Endothelial cell of umbilical vein (primary cell): ENCODE data around the gene PNLDC1. TPM values are rescaled to one million over a fixed set of nuclear protein-coding genes. Genes with fewer than 3 reads are reported as not detected.

Experiments
- BruUV-seq: library from RNA; stranded (reverse); fragments of 400-500 nt; replicated peaks from 2 replicates; lab custom pipeline; 2021; lab: Mats Ljungman, UMichigan
- CTCF ChIA-PET: fragments of 300-600, 350-600 bp; sonication (Branson Sonifier 250); formaldehyde crosslinking; loops from one replicate; lab custom pipeline; 2021; ENCODE audit warnings: antibody characterized with exemption, inconsistent platforms; lab: Charles Lee
- POLR2A ChIA-PET: fragments of 300-600, 350-600 bp; sonication (Branson Sonifier 250); formaldehyde crosslinking; loops from one replicate; lab custom pipeline; 2021; ENCODE audit warnings: antibody characterized with exemption, inconsistent platforms; lab: Charles Lee
- DNase-seq: peaks from one replicate; pipeline ENCODE4 v3.0.0-alpha.2; 2011; ENCODE audit warnings: low read depth, low spot score
- FAIRE-seq: peaks from 2 replicates; lab custom pipeline; 2011; peaks lifted over from hg19 to GRCh38; lab: Jason Lieb, UNC
- H2AFZ ChIP-seq: 2 replicates; pipeline ENCODE4 v1.6.0; 2012; ENCODE audit warnings: low read depth, low read length, control low read depth, inconsistent platforms
- H3K27ac ChIP-seq: 2 replicates; pipeline ENCODE4 v1.5.1; 2011; ENCODE audit warnings: low read depth, mild to moderate bottlenecking, control low read depth, low read length, moderate library complexity; ENCODE audit not compliant: insufficient read depth
- H3K27me3 ChIP-seq, 2 experiments: 2 replicates each; pipeline versions ENCODE4 v1.6.0 to v1.6.1; 2011; ENCODE audit warnings: low read length in 2 of 2, mixed read lengths in 1 of 2; ENCODE audit not compliant: control insufficient read depth in 2 of 2, insufficient read depth in 2 of 2
- H3K36me3 ChIP-seq, 2 experiments: 2 replicates in 1 of 2; 3 replicates in 1 of 2; pipeline ENCODE4 v1.5.1; 2011; ENCODE audit warnings: low read length in 2 of 2, mild to moderate bottlenecking in 1 of 2, moderate library complexity in 1 of 2; ENCODE audit not compliant: control insufficient read depth in 2 of 2, insufficient read depth in 2 of 2; ENCODE audit errors: extremely low read depth in 1 of 2
- H3K4me1 ChIP-seq: 3 replicates; pipeline ENCODE4 v1.5.1; 2011; ENCODE audit warnings: mild to moderate bottlenecking, low read length; ENCODE audit not compliant: control insufficient read depth, insufficient read depth; ENCODE audit errors: extremely low read depth
- H3K4me2 ChIP-seq: 2 replicates; pipeline ENCODE4 v1.6.1; 2011; ENCODE audit warnings: low read length, control low read depth, mixed read lengths; ENCODE audit not compliant: insufficient read depth
- H3K4me3 ChIP-seq, 3 experiments: fragments of 200-600 bp in 1 of 3; sonication (generic), shearing (Covaris generic) in 1 of 3; replicated peaks in 1 of 3; 2 replicates each; pipeline ENCODE4 v1.5.1; 2011 to 2016; ENCODE audit warnings: control low read depth in 3 of 3, low read length in 3 of 3, mild to moderate bottlenecking in 2 of 3, inconsistent platforms in 1 of 3, low read depth in 1 of 3, moderate library complexity in 1 of 3; ENCODE audit not compliant: insufficient read depth in 1 of 3
- H3K79me2 ChIP-seq: 2 replicates; pipeline ENCODE4 v1.6.0; 2012; ENCODE audit warnings: low read length, inconsistent platforms; ENCODE audit not compliant: control insufficient read depth, insufficient read depth
- H3K9ac ChIP-seq: replicated peaks from 2 replicates; pipeline ENCODE3; 2011; ENCODE audit warnings: low read length, control low read depth; ENCODE audit not compliant: insufficient read depth; ENCODE audit errors: extremely low read depth
- H3K9me1 ChIP-seq: replicated peaks from 3 replicates; pipeline ENCODE4 v1.6.0; 2011; ENCODE audit warnings: mild to moderate bottlenecking, low read length; ENCODE audit not compliant: control insufficient read depth, insufficient read depth; ENCODE audit errors: extremely low read depth
- H3K9me3 ChIP-seq: replicated peaks from 2 replicates; pipeline ENCODE4 v1.5.1; 2012; ENCODE audit warnings: low read length, inconsistent platforms; ENCODE audit not compliant: control insufficient read depth, insufficient read depth
- H4K20me1 ChIP-seq: replicated peaks from 2 replicates; pipeline ENCODE3; 2011; ENCODE audit warnings: mild to moderate bottlenecking, low read length; ENCODE audit not compliant: control insufficient read depth, insufficient read depth; ENCODE audit errors: extremely low read depth
- CTCF ChIP-seq, 2 donors: IDR thresholded peaks; 1 replicate in 1 of 2; 2 replicates in 1 of 2; pipeline ENCODE4 v1.5.1; 2011; ENCODE audit warnings: low read length in 2 of 2, mild to moderate bottlenecking in 2 of 2, moderate library complexity in 2 of 2, control low read depth in 1 of 2, inconsistent platforms in 1 of 2, low read depth in 1 of 2; ENCODE audit not compliant: insufficient read depth in 1 of 2; ENCODE audit errors: extremely low read depth in 1 of 2
- EZH2 ChIP-seq: IDR thresholded peaks from 2 replicates; pipeline ENCODE4 v1.6.1; 2012; ENCODE audit warnings: borderline replicate concordance, low read depth, mild to moderate bottlenecking, moderate library complexity, low read length, inconsistent platforms; ENCODE audit not compliant: severe bottlenecking
- FOS ChIP-seq: IDR thresholded peaks from 2 replicates; pipeline ENCODE4 v1.6.1; 2011; ENCODE audit warnings: mild to moderate bottlenecking, low read length, moderate library complexity, borderline replicate concordance; ENCODE audit not compliant: insufficient read depth
- GATA2 ChIP-seq: IDR thresholded peaks from 2 replicates; pipeline ENCODE4 v1.7.0; 2011; ENCODE audit warnings: low read depth, mild to moderate bottlenecking, moderate library complexity, mixed read lengths, low read length; ENCODE audit not compliant: insufficient read length, insufficient read depth
- JUN ChIP-seq: IDR thresholded peaks from 2 replicates; pipeline ENCODE4 v1.6.1; 2011; ENCODE audit warnings: borderline replicate concordance, low read depth; ENCODE audit not compliant: insufficient read length, insufficient read depth
- MAX ChIP-seq: IDR thresholded peaks from 2 replicates; pipeline ENCODE4 v1.6.1; 2011; ENCODE audit not compliant: insufficient read depth, insufficient read length
- MYC ChIP-seq: IDR thresholded peaks from one replicate; pipeline ENCODE4 v1.6.1; 2011; ENCODE audit warnings: mild to moderate bottlenecking, low read depth, low read length
- POLR2A ChIP-seq: IDR thresholded peaks from 2 replicates; pipeline ENCODE4 v1.6.1; 2012; ENCODE audit warnings: low read depth, mild to moderate bottlenecking, control low read depth, low read length
- POLR2AphosphoS5 ChIP-seq: IDR thresholded peaks from 2 replicates; pipeline ENCODE4 v1.6.1; 2012; ENCODE audit warnings: low read depth, mild to moderate bottlenecking, control low read depth, low read length, moderate library complexity; ENCODE audit not compliant: insufficient read depth
- dilution Hi-C: fragments of 300-500 bp; cut with MboI; formaldehyde crosslinking; loops from one replicate; pipeline ENCODE4 v1.15.0; 2019; ENCODE audit warnings: low sequenced_read_pairs; ENCODE audit not compliant: extremely low pct_ligation_motif_present
- intact Hi-C: fragments of 100-400 bp; cut with micrococcal nuclease; formaldehyde crosslinking; loops from one replicate; pipeline ENCODE4 v1.10.0; 2022
- polyA plus RNA-seq, 4 experiments: library from polyadenylated mRNA; depleted of rRNA in 3 of 4; stranded (reverse) in 3 of 4; unstranded in 1 of 4; fragments of >200 nt; gene quantifications; 2 replicates each; pipeline versions ENCODE4 v1.2.1 to v1.2.3, GENCODE V29; 2011 to 2012; ENCODE audit warnings: missing spikeins in 1 of 4
- total RNA-seq: library from RNA; stranded (reverse); gene quantifications from 2 replicates; pipeline ENCODE4 v1.2.3, GENCODE V29; 2021

The PNLDC1 gene
- total and polyA plus RNA-seq, 2 donors (not counting 3 experiments of a cell fraction or from before 2014, with no cell fraction given) = not detected

GRCh38 chr6:159826968-159827647 is 27.0 kb downstream of the PNLDC1 start:
- POLR2A ChIA-PET = no interaction called here
- no peak overlapping the region for H3K9ac ChIP-seq

GRCh38 chr6:159828074-159828473 is 28.0 kb downstream of the PNLDC1 start:
- H3K4me3 ChIP-seq = no peak overlapping the region
- ChIA-PET CTCF (interaction anchor here (1.3 kb wide), 1 partner anchor 692 kb away, joined by 3 read pairs; no protein-coding TSS in a partner anchor), POLR2A (no interaction called here)
- H3K9me1 ChIP-seq = no peaks in the 10 kb centered on the region
- no peaks in the 10 kb centered on the region for H3K9me3 ChIP-seq
- FAIRE-seq (no peak), DNase-seq (no peak)
- no peaks in the 10 kb centered on the region for H3K36me3 ChIP-seq
- dilution Hi-C loops = no loop called here
- intact Hi-C loops = no loop called here
- no peak overlapping the region for H3K9ac ChIP-seq
- H4K20me1 ChIP-seq = no peaks in the 10 kb centered on the region
- no TSS peak for BruUV-seq
- TF ChIP-seq CTCF (IDR thresholded peaks at IDR 0.05; ENCODE audit: extremely low read depth in 1 of 2, insufficient read depth in 1 of 2, low read depth in 1 of 2, low read length in 2 of 2) (no peak), POLR2AphosphoS5 (no peak), JUN (no peak), GATA2 (no peak), MAX (no peak), EZH2 (no peak), FOS (no peak), MYC (no peak), POLR2A (no peak)
- H3K4me2 ChIP-seq = no peak overlapping the region
- H3K27ac ChIP-seq = no peak overlapping the region
- H3K4me1 ChIP-seq = peaks cover 5% of the 10 kb centered on the region
- no peak overlapping the region for H2AFZ ChIP-seq
- H3K79me2 ChIP-seq = no peaks in the 10 kb centered on the region
- peaks cover 0 to 2% of the 10 kb centered on the region in 2 experiments for H3K27me3 ChIP-seq

More at GRCh38 chr6:159826968-159827647, 27.0 kb downstream of the PNLDC1 start:
- Histone ChIP-seq H3K9me3 (no peaks in the 10 kb centered on the region), H2AFZ (no peak overlapping the region), H3K36me3 (no peaks in the 10 kb centered on the region), H3K27me3 (peaks cover 0 to 2% of the 10 kb centered on the region in 2 experiments), H3K4me2 (no peak overlapping the region), H4K20me1 (no peaks in the 10 kb centered on the region), H3K27ac (no peak overlapping the region), H3K4me1 (peaks cover 5% of the 10 kb centered on the region), H3K9me1 (no peaks in the 10 kb centered on the region), H3K4me3 (no peak overlapping the region), H3K79me2 (no peaks in the 10 kb centered on the region)
- dilution Hi-C loops (no loop called here), intact Hi-C loops (no loop called here)
- BruUV-seq = no TSS peak
- DNase-seq = no peak
- TF ChIP-seq POLR2AphosphoS5 (no peak), FOS (no peak), EZH2 (no peak)
- CTCF ChIA-PET = interaction anchor here (0.7 kb wide), 1 partner anchor 332 kb away, joined by 3 read pairs; no protein-coding TSS in a partner anchor
- no peak for FAIRE-seq
